ENCODE data around the gene TRIM16.
"Not testable (repeated sequence)": the region's sequence is repeated elsewhere in the genome, so short reads cannot be mapped to it uniquely, and the experiment has no call there.

The TRIM16 gene

GRCh38 chr17:15716601-15717563 lies 32.8 kb upstream of the TRIM16 start:
- H3K36me3 ChIP-seq (ENCODE audit: control insufficient read depth in 2 of 2, insufficient read depth in 1 of 2, low read length in 2 of 2), result peaks cover 4 to 21% of the 10 kb centered on the region in 2 experiments; a peak in 2 of 3 replicates
- POLR2A ChIA-PET; H3K4me1 ChIP-seq (ENCODE audit: control insufficient read depth, insufficient read depth, low read length): not testable (repeated sequence)

GRCh38 chr17:15708879-15709278 lies 24.8 kb upstream of the TRIM16 start:
- peaks cover 59 to 61% of the 10 kb centered on the region in 2 experiments for H3K36me3 ChIP-seq (ENCODE audit: control insufficient read depth in 2 of 2, insufficient read depth in 1 of 2, low read length in 2 of 2)
- H3K9me3 ChIP-seq (ENCODE audit: control insufficient read depth, insufficient read depth, low read depth, low read length); POLR2A ChIA-PET; H3K4me3 ChIP-seq (ENCODE audit: low read depth, low read length); H3K27ac ChIP-seq (ENCODE audit: extremely low read depth, low read depth, low read length); H3K4me1 ChIP-seq (ENCODE audit: control insufficient read depth, insufficient read depth, low read length); CTCF ChIA-PET: not testable (repeated sequence)

More at GRCh38 chr17:15716601-15717563, 32.8 kb upstream of the TRIM16 start:
- H3K9me3 ChIP-seq (ENCODE audit: control insufficient read depth, insufficient read depth, low read depth, low read length); H3K4me3 ChIP-seq (ENCODE audit: low read depth, low read length); H3K27ac ChIP-seq (ENCODE audit: extremely low read depth, low read depth, low read length); CTCF ChIA-PET; TF ChIP-seq ZNF274 (IDR thresholded peaks at IDR 0.05; ENCODE audit: low read length): not testable (repeated sequence)
- TF ChIP-seq SETDB1 (IDR thresholded peaks at IDR 0.05; ENCODE audit: insufficient read length, low read length), result peak; percentile 99
- TF ChIP-seq TRIM28 (IDR thresholded peaks at IDR 0.05; ENCODE audit: borderline replicate concordance, low read length), result peak; percentile 85; the same call in 1 of the 2 replicates
- TF ChIP-seq ZNF274 (tag by site-specific recombination; IDR thresholded peaks at IDR 0.05; ENCODE audit: borderline replicate concordance), result peak; percentile 88

- H3K4me1 ChIP-seq (ENCODE audit: control insufficient read depth, insufficient read depth, low read length); H3K9me3 ChIP-seq (ENCODE audit: control insufficient read depth, insufficient read depth, low read depth, low read length); H3K27ac ChIP-seq (ENCODE audit: extremely low read depth, low read depth, low read length); POLR2A ChIA-PET; CTCF ChIA-PET; H3K4me3 ChIP-seq (ENCODE audit: low read depth, low read length): not testable (repeated sequence)
- 0 out of 2 replicates have a peak, but pooled peaks have one; percentile 3 for TF ChIP-seq ZNF202 (tag by site-specific recombination; IDR thresholded peaks at IDR 0.05; ENCODE audit: borderline replicate concordance)
- peaks cover 55 to 63% of the 10 kb centered on the region in 2 experiments for H3K36me3 ChIP-seq (ENCODE audit: control insufficient read depth in 2 of 2, insufficient read depth in 1 of 2, low read length in 2 of 2)
Measured at GRCh38 chr17:15704813-15705212, 20.7 kb upstream of the TRIM16 start.

- peaks cover 53 to 61% of the 10 kb centered on the region in 2 experiments for H3K36me3 ChIP-seq (ENCODE audit: control insufficient read depth in 2 of 2, insufficient read depth in 1 of 2, low read length in 2 of 2)
- H3K27ac ChIP-seq (ENCODE audit: extremely low read depth, low read depth, low read length); H3K4me3 ChIP-seq (ENCODE audit: low read depth, low read length); H3K4me1 ChIP-seq (ENCODE audit: control insufficient read depth, insufficient read depth, low read length); CTCF ChIA-PET; POLR2A ChIA-PET; H3K9me3 ChIP-seq (ENCODE audit: control insufficient read depth, insufficient read depth, low read depth, low read length): not testable (repeated sequence)
Measured at GRCh38 chr17:15704239-15704638, 20.1 kb upstream of the TRIM16 start.

- peaks cover 10 to 25% of the 10 kb centered on the region in 2 experiments for H3K36me3 ChIP-seq (ENCODE audit: control insufficient read depth in 2 of 2, insufficient read depth in 1 of 2, low read length in 2 of 2)
- H3K27ac ChIP-seq (ENCODE audit: extremely low read depth, low read depth, low read length); H3K9me3 ChIP-seq (ENCODE audit: control insufficient read depth, insufficient read depth, low read depth, low read length); H3K4me1 ChIP-seq (ENCODE audit: control insufficient read depth, insufficient read depth, low read length); CTCF ChIA-PET: not testable (repeated sequence)
- H3K4me3 ChIP-seq (ENCODE audit: low read depth, low read length), result peak overlapping the region; percentile 53
- POLR2A ChIA-PET, result interaction anchor here (0.7 to 1.2 kb wide), 3 partner anchors 41 to 474 kb away, joined by 3 to 14 read pairs (median 3); no protein-coding TSS in a partner anchor
Measured at GRCh38 chr17:15699937-15700336, 15.8 kb upstream of the TRIM16 start.

GRCh38 chr17:15699413-15699924 lies 15.4 kb upstream of the TRIM16 start, which contains the start of gene ZNF286A:
ZNF286A (plus strand) TSS chr17:15699752; CDS start chr17:15700330, 578 bp downstream.
- POLR2A ChIA-PET, result interaction anchor here (0.5 to 1.2 kb wide), 4 partner anchors 40 to 475 kb away, joined by 3 to 14 read pairs (median 3); no protein-coding TSS in a partner anchor
- CTCF ChIA-PET; H3K27ac ChIP-seq (ENCODE audit: extremely low read depth, low read depth, low read length); H3K9me3 ChIP-seq (ENCODE audit: control insufficient read depth, insufficient read depth, low read depth, low read length); H3K4me1 ChIP-seq (ENCODE audit: control insufficient read depth, insufficient read depth, low read length): not testable (repeated sequence)
- Histone ChIP-seq H3K36me3 (ENCODE audit: control insufficient read depth in 2 of 2, insufficient read depth in 1 of 2, low read length in 2 of 2) (peaks cover 9 to 21% of the 10 kb centered on the region in 2 experiments; a peak in 2 of 3 replicates), H3K4me3 (ENCODE audit: low read depth, low read length) (peak within 1 kb of the TSS; percentile 53)
- TF ChIP-seq ZNF518A (tag by site-specific recombination; conservative IDR thresholded peaks at IDR 0.05; ENCODE audit: low read depth) (0 out of 2 replicates have a peak, but pooled peaks have one; percentile 9), ZBTB11 (tag by site-specific recombination; conservative IDR thresholded peaks at IDR 0.05; ENCODE audit: low read depth) (peak; percentile 78), ZNF121 (tag by site-specific recombination; IDR thresholded peaks at IDR 0.05) (peak; percentile 27; the same call in 1 of the 2 replicates), GLIS1 (tag by site-specific recombination; IDR thresholded peaks at IDR 0.05) (peak; percentile 87)
